SIG-M5 treated with dmso at 0.1 percent for 504 hours (cell line): ENCODE results near the gene WDR4.
"Not testable (repeated sequence)": the region's sequence is repeated elsewhere in the genome, so short reads cannot be mapped to it uniquely, and the experiment has no call there.

Source experiments
- DNase-seq: peaks from one replicate; lab custom pipeline; 2025; ENCODE audit not compliant: unreplicated experiment; lab: John Stamatoyannopoulos, UW

The WDR4 gene

GRCh38 chr21:42820616-42821465 lies 58.5 kb downstream of the WDR4 start:
- DNase-seq: no peak

GRCh38 chr21:42819861-42820615 lies 59.3 kb downstream of the WDR4 start:
- no peak for DNase-seq

- DNase-seq: peak; percentile 52
Observed at GRCh38 chr21:42818328-42818749, 61.0 kb downstream of the WDR4 start.

- DNase-seq: no peak
Observed at GRCh38 chr21:42815217-42815616, 64.1 kb downstream of the WDR4 start.

- not testable (repeated sequence) for DNase-seq
Observed at GRCh38 chr21:42812528-42813241, 66.7 kb downstream of the WDR4 start.

- DNase-seq: no peak
Observed at GRCh38 chr21:42811960-42812359, 67.4 kb downstream of the WDR4 start.

- DNase-seq: no peak
Observed at GRCh38 chr21:42809577-42810475, 69.5 kb downstream of the WDR4 start.

GRCh38 chr21:42809171-42809570 lies 70.2 kb downstream of the WDR4 start:
- no peak for DNase-seq

- no peak for DNase-seq
Observed at GRCh38 chr21:42807938-42808613, 71.3 kb downstream of the WDR4 start.

GRCh38 chr21:42807293-42807895 lies 71.9 kb downstream of the WDR4 start:
- DNase-seq: not testable (repeated sequence)

- DNase-seq: no peak
Observed at GRCh38 chr21:42806509-42807140, 72.7 kb downstream of the WDR4 start.

GRCh38 chr21:42801616-42802015 lies 77.7 kb downstream of the WDR4 start:
- not testable (repeated sequence) for DNase-seq

- no peak for DNase-seq
Observed at GRCh38 chr21:42799948-42800347, 79.4 kb downstream of the WDR4 start.

GRCh38 chr21:42799516-42799915 lies 79.8 kb downstream of the WDR4 start:
- DNase-seq: no peak
